ENCODE data around the gene OSBP2.

DNA sequence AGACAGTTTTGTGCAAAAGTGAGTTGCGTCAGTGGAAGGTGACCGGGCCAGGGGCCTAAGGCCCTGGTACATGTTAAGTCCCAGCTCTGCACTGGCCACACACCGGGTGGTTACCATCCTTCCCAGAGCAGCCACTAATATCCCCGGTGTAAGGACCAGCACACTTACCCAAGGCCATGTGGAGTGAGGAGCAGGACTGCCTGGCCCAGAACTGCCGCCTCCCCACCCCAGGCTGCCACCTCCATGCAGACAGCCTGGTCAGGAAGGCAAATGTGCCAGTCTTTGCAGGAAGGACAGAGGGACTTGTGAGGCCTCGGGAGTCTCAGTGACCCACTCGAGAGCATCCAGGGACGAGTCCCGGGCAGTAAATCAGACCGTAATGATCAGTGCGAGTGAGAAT is 171.0 kb downstream of the OSBP2 start:
- TF ChIP-seq, protein P1, sequence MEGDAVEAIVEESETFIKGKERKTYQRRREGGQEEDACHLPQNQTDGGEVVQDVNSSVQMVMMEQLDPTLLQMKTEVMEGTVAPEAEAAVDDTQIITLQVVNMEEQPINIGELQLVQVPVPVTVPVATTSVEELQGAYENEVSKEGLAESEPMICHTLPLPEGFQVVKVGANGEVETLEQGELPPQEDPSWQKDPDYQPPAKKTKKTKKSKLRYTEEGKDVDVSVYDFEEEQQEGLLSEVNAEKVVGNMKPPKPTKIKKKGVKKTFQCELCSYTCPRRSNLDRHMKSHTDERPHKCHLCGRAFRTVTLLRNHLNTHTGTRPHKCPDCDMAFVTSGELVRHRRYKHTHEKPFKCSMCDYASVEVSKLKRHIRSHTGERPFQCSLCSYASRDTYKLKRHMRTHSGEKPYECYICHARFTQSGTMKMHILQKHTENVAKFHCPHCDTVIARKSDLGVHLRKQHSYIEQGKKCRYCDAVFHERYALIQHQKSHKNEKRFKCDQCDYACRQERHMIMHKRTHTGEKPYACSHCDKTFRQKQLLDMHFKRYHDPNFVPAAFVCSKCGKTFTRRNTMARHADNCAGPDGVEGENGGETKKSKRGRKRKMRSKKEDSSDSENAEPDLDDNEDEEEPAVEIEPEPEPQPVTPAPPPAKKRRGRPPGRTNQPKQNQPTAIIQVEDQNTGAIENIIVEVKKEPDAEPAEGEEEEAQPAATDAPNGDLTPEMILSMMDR (IDR thresholded peaks at IDR 0.05; ENCODE audit: low read depth, low read length, poor library complexity, severe bottlenecking), result no peak
- no peak for TF ChIP-seq EZH2phosphoT487 (IDR thresholded peaks at IDR 0.05; ENCODE audit: borderline replicate concordance, low read length)
